Astrocyte of the hippocampus (primary cell): Measurements from ENCODE around the gene NUP210.

Experiments
- DNase-seq: peaks from one replicate; pipeline ENCODE4 v3.0.0; 2011; ENCODE audit warnings: low read depth, low spot score

Gene NUP210

GRCh38 chr3:13375464-13375863 is 44.7 kb downstream of the NUP210 start:
- no peak for DNase-seq

- no peak for DNase-seq
These were observed 46.0 kb downstream of the NUP210 start for GRCh38 chr3:13373975-13374586.

- DNase-seq = no peak
These were observed 47.5 kb downstream of the NUP210 start for GRCh38 chr3:13372656-13373055.

DNA sequence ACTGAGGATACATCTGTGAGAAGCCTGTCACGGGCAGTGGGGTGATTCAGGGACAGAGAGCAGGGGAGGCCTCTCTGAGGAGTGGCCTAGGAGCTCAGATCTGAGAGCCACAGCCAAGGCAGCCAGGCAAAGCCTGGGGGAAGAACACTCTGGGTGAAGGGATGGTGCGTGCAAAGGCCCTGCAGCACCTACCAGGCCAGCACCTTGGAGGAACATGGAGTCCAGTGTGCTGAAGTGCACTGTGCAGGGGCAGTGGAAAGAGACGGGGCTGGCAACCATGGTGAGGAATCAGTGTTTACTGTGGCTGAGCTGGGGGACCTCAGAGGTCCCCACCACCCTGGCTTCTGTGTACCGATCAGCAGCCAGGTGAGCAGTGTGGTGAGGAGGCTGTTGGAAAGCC is 48.0 kb downstream of the NUP210 start:
- DNase-seq = no peak

GRCh38 chr3:13371100-13372075 is 48.7 kb downstream of the NUP210 start:
- DNase-seq = peak; percentile 37

DNA sequence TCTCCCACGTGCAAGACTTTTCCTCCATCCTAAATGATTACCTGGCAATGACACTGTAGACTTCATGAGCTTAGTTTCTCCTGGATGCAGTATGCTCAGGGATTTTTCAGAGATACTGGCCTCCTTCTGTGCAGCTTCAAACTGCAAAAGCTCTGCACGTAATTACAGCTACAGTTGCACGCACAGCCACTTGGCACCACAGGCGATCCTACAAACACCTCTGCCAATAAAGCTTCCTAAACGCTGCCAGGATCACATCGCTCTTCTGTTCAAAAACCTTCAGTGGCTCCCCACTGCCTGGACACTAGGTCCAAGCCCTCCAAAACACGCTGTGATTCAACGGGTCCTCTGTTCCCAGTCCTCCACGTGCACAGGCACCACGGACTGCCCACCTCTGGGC is 49.5 kb downstream of the NUP210 start:
- DNase-seq = no peak

GRCh38 chr3:13370055-13370454 is 50.1 kb downstream of the NUP210 start:
- no peak for DNase-seq

- DNase-seq = no peak
These were observed 51.3 kb downstream of the NUP210 start for GRCh38 chr3:13368834-13369233.

- DNase-seq = no peak
These were observed 52.4 kb downstream of the NUP210 start for GRCh38 chr3:13367728-13368127.

GRCh38 chr3:13365390-13366379 is 54.4 kb downstream of the NUP210 start:
- peak; percentile 31 for DNase-seq

DNA sequence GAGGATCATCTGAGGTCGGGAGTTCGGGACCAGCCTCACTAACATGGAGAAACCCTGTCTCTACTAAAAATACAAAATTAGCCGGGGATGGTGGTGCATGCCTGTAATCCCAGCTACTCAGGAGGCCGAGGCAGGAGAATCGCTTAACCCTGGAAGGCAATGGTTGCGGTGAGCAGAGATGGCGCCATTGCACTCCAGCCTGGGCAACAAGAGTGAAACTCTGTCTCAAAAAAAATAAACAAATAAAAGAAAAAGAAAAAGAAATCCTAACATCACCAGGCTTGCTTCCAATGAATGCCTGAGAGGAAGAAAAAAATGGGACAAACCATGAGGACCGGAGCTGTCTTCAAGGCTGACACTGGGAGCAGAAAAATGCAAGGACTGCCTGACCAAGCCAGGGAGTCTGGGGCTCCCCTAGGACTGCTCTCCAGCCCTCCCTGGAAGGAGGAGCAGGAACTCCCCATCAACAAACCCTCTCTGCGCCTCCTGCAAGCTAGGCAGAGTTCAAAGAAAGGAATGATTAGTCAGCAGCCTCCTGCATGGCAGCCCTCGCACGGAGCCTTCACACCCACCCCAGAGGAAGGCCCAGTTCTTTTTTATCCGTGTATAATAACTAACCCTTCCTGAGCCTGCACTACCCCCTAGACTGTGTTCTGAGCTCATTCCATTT is 55.4 kb downstream of the NUP210 start:
- peak; percentile 79 for DNase-seq

- no peak for DNase-seq
These were observed 57.6 kb downstream of the NUP210 start for GRCh38 chr3:13362551-13362950.

DNA sequence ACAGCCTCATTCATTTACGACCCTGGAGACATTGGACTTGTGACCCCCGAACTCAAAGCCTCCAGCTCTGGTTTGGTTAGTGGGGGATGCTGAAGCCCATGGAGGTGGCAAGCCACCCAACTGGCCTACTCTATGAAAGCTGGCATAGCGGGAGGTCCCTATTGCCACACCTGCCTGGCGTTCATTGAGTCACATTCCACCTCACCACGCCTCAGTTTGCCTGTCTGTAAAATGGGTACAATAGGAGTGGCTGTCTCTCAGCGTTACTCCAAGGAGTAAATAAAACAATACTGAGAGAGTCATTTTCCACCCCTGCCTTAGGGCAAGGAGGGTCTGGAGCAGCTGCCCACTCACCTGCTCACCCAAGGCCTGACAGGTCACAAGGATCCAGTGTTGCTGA is 60.2 kb downstream of the NUP210 start:
- DNase-seq = no peak

DNA sequence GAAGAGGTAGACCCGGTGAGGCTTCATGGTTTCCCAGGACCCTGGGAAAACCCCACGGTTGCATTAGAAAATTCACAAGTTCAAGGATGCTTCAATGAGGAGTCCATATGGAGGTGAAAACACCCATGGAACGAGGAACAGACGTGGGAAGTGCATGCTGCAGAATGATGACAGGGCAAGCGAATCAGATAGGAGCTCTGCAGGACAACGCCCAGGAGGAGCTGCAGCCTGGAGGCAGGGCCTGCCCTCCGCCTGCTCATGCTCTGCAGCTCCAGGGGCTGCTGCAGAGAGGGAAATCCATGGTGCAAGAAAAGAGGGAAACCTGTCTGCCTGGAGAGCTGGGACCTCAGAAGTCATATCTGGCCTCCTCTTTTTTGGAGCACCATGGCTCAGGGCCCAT is 61.5 kb downstream of the NUP210 start:
- DNase-seq = no peak

DNA sequence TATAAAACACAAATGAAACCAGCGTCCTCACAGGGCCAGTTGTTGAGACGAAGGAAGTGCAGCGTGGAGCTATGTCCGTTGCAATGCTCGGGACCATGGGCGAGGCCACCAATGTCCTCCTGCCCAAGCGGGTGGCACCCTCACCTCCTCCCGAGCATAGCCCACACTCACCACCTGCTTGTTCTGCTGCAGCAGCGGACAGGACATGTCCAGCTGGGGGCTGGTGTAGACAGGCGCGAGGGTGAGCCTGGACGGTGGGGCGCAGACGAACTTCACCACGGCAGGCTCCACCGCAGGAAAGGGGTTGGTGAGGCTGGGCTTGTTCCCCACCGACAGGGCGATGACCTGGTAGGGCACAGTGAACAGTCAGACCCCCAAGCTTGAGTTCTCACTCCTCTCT is 62.1 kb downstream of the NUP210 start:
- no peak for DNase-seq

DNA sequence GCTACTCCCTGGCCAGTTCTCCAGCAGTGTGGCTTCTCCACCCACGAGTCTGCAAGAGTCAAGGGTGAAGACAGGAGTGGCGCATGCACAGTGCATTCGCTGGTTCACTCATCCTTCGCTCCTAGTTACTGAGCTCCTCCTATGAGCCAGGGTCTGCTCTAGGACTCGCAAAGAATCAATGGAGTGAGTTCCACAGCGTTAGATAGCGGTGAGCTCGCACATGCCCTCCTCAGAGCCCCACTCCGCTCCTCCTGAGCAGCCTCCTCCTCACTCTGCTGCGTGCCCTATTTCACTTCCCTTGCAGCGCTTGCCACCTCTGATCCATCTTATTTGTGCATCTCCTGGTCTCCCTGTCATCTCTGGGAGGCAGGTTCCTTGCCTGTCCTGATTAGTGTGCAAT is 63.0 kb downstream of the NUP210 start:
- DNase-seq = no peak

GRCh38 chr3:13353936-13354542 is 66.1 kb downstream of the NUP210 start:
- peak; percentile 52 for DNase-seq

DNA sequence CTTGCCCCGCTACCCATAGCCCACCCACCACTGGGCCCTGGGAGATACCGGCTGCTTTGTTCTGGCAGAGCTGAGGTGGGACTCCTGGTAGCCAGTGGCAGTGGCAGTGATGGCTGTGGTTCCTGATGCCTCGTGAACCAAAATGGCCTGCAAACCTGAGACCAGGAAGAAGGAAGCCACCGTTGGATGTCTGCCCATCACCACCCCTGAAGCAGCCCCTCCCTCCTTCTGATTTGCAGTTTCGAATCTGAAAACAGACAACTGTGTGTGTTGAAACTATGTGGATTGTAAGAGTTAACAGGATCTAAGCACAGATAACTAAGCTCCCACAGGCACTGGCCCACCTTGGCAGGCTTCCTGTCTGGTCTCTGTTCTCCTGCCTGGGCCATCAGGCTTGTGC is 66.6 kb downstream of the NUP210 start:
- DNase-seq = no peak

DNA sequence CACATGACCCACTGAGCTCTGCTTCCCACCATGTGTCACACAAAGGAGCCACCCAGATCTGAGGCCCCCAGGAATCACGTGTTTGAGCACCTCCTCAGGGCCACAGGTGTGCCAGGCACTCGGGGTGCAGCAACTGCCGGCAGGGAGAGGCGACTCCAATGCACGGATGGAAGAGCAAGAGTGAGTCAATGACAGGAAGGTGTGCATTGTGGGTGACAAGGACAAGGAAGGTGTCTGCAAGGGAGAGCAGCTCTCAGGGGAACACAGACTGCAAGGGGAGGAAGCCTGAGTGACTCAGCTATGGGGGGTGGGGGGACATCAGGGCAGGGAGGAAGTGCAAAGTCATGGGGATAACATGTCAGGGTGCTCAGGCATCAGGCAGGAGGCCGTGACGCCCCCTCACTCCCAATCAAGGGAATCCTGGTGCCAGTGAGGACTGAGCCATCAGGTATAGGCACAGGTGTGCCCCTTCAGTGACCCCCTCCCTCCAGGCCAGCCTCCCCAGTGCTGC is 67.4 kb downstream of the NUP210 start:
- peak; percentile 33 for DNase-seq

DNA sequence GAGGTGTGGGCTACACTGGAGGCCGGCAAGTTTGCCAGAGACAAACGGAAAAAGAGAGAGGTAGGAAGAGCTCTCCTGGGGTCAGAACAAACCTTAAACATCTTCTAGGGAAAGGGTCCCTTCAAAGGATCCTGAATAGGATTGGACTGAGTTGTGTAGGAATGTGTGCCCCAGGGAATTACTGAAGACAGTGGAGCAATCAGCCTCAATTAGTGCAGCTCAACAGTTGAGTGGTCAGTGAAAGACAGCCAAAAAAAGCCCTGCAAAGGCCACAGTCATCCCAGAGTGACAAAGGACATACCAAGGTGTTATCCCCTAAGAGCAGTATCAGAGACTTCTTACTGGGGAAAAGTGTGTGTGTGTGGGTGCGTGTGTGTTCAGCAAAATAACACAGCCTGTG is 70.3 kb downstream of the NUP210 start:
- DNase-seq = peak; percentile 25
